HL-60 (cell line): Measurements from ENCODE around the gene SCAI.

ENCODE experiments used
- DNase-seq, 2 experiments: peaks; one replicate each; pipeline ENCODE4 v3.0.0-alpha.2; 2010 to 2020; ENCODE audit warnings: low read depth in 1 of 2, low spot score in 1 of 2
- H3K27ac ChIP-seq: fragments of 250-450 bp; sonication (Bioruptor Pico); replicated peaks from 2 replicates; pipeline ENCODE4 v1.5.1; 2020; ENCODE audit warnings: mild to moderate bottlenecking, moderate library complexity
- H3K27me3 ChIP-seq: fragments of 250-450 bp; sonication (Bioruptor Pico); 2 replicates; pipeline ENCODE4 v1.5.1; 2021; ENCODE audit warnings: mild to moderate bottlenecking, moderate library complexity; ENCODE audit not compliant: insufficient read depth, poor library complexity, severe bottlenecking
- H3K4me3 ChIP-seq: replicated peaks from 2 replicates; pipeline ENCODE4 v1.5.1; 2011; ENCODE audit warnings: mild to moderate bottlenecking, control low read depth, low read length; ENCODE audit not compliant: insufficient read depth
- GABPA ChIP-seq: IDR thresholded peaks from 2 replicates; pipeline ENCODE4 v1.6.1; 2012; ENCODE audit warnings: low read depth
- POLR2AphosphoS5 ChIP-seq: IDR thresholded peaks from 2 replicates; pipeline ENCODE4 v1.6.1; 2012; ENCODE audit warnings: low read depth
- REST ChIP-seq: IDR thresholded peaks from 2 replicates; pipeline ENCODE4 v1.6.1; 2012; ENCODE audit warnings: low read depth; ENCODE audit not compliant: insufficient replicate concordance
- SPI1 ChIP-seq: IDR thresholded peaks from 2 replicates; pipeline ENCODE4 v1.6.1; 2012; ENCODE audit warnings: low read depth, mild to moderate bottlenecking, borderline replicate concordance
- TF ChIP-seq, protein P1 (sequence below): IDR thresholded peaks from one replicate; pipeline ENCODE4 v1.5.1; 2011; ENCODE audit warnings: low read length, control low read depth, inconsistent platforms; ENCODE audit not compliant: insufficient read depth

The SCAI gene

GRCh38 chr9:124894035-124894740 lies 249.1 kb downstream of the SCAI start:
- Histone ChIP-seq H3K27me3 (no peaks in the 10 kb centered on the region), H3K4me3 (no peak overlapping the region), H3K27ac (no peak overlapping the region)
- DNase-seq = no peak
- TF ChIP-seq REST (no peak), POLR2AphosphoS5 (no peak), GABPA (no peak), SPI1 (no peak)
- TF ChIP-seq, protein P1, sequence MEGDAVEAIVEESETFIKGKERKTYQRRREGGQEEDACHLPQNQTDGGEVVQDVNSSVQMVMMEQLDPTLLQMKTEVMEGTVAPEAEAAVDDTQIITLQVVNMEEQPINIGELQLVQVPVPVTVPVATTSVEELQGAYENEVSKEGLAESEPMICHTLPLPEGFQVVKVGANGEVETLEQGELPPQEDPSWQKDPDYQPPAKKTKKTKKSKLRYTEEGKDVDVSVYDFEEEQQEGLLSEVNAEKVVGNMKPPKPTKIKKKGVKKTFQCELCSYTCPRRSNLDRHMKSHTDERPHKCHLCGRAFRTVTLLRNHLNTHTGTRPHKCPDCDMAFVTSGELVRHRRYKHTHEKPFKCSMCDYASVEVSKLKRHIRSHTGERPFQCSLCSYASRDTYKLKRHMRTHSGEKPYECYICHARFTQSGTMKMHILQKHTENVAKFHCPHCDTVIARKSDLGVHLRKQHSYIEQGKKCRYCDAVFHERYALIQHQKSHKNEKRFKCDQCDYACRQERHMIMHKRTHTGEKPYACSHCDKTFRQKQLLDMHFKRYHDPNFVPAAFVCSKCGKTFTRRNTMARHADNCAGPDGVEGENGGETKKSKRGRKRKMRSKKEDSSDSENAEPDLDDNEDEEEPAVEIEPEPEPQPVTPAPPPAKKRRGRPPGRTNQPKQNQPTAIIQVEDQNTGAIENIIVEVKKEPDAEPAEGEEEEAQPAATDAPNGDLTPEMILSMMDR = no peak
